ENCODE data around the gene METRN. TPM values are rescaled to one million over a fixed set of nuclear protein-coding genes. Genes with fewer than 3 reads are reported as not detected.

METRN gene
- total RNA-seq, 4 donors from 2014 or later: 56.5 to 143 (median 78.0) TPM

- DNase-seq (ENCODE audit: extremely low spot score): no peak
- H3K27ac ChIP-seq (replicated peaks in 1 of 4): peak overlapping the region; percentile 86 to 92 (median 90)
- 45% methylated on average over 6 of the region's 50 CpGs for WGBS
- H3K4me3 ChIP-seq: peak overlapping the region; percentile 81 to 99 (median 94)
- TF ChIP-seq EP300 (IDR thresholded peaks at IDR 0.05): no peak
- no peak for TF ChIP-seq POLR2AphosphoS5 (IDR thresholded peaks at IDR 0.05)
- intact Hi-C loops (cut with DNase I): no loop called here
- peaks cover 15 to 28% (median 24%) of the 10 kb centered on the region in 4 donors for H3K4me1 ChIP-seq
- H3K36me3 ChIP-seq: peaks cover 41 to 49% (median 47%) of the 10 kb centered on the region in 4 donors
- no peaks in the 10 kb centered on the region for H3K27me3 ChIP-seq
- no peaks in the 10 kb centered on the region for H3K9me3 ChIP-seq
These were observed 46.3 kb upstream of the METRN start for GRCh38 chr16:668519-669171.

GRCh38 chr16:669666-670065 is 45.3 kb upstream of the METRN start:
- 92% methylated on average over 5 of the region's 13 CpGs for WGBS
- intact Hi-C loops (cut with DNase I): no loop called here
- TF ChIP-seq POLR2AphosphoS5 (IDR thresholded peaks at IDR 0.05) (no peak), POLR2A (IDR thresholded peaks at IDR 0.05; ENCODE audit: low read depth) (no peak), EP300 (IDR thresholded peaks at IDR 0.05) (no peak), CTCF (IDR thresholded peaks at IDR 0.05) (no peak)

GRCh38 chr16:670485-671352 is 44.2 kb upstream of the METRN start:
- intact Hi-C loops (cut with DNase I): no loop called here
- H3K9me3 ChIP-seq: no peaks in the 10 kb centered on the region
- DNase-seq (ENCODE audit: extremely low spot score): no peak
- no peaks in the 10 kb centered on the region for H3K27me3 ChIP-seq
- TF ChIP-seq POLR2AphosphoS5 (IDR thresholded peaks at IDR 0.05): no peak
- peaks cover 42 to 56% (median 50%) of the 10 kb centered on the region in 4 donors for H3K36me3 ChIP-seq
- H3K27ac ChIP-seq (replicated peaks in 1 of 4): no peak overlapping the region
- H3K4me1 ChIP-seq: peaks cover 23 to 45% (median 37%) of the 10 kb centered on the region in 4 donors
- H3K4me3 ChIP-seq: no peak overlapping the region
- 94% methylated on average over 37 of the region's 52 CpGs for WGBS

More at GRCh38 chr16:669666-670065, 45.3 kb upstream of the METRN start:
- Histone ChIP-seq H3K4me1 (peaks cover 15 to 34% (median 26%) of the 10 kb centered on the region in 4 donors), H3K9me3 (no peaks in the 10 kb centered on the region), H3K27me3 (no peaks in the 10 kb centered on the region), H3K27ac (replicated peaks in 1 of 4) (no peak overlapping the region), H3K4me3 (no peak overlapping the region), H3K36me3 (peaks cover 42 to 56% (median 50%) of the 10 kb centered on the region in 4 donors)
- no peak for DNase-seq (ENCODE audit: extremely low spot score)

- Histone ChIP-seq H3K4me1 (peaks cover 26 to 53% (median 45%) of the 10 kb centered on the region in 4 donors), H3K27ac (replicated peaks in 1 of 4) (no peak overlapping the region), H3K4me3 (no peak overlapping the region), H3K27me3 (peaks cover 0 to 5% (median 0%) of the 10 kb centered on the region in 4 donors), H3K36me3 (peaks cover 42 to 56% (median 50%) of the 10 kb centered on the region in 4 donors), H3K9me3 (no peaks in the 10 kb centered on the region)
- TF ChIP-seq EP300 (IDR thresholded peaks at IDR 0.05): no peak
- TF ChIP-seq CTCF (IDR thresholded peaks at IDR 0.05): no peak
- TF ChIP-seq POLR2A (IDR thresholded peaks at IDR 0.05; ENCODE audit: low read depth): no peak
- TF ChIP-seq POLR2AphosphoS5 (IDR thresholded peaks at IDR 0.05): no peak
- DNase-seq (ENCODE audit: extremely low spot score): no peak
- intact Hi-C loops (cut with DNase I): no loop called here
- WGBS: 85% methylated on average over 12 of the region's 40 CpGs
These were observed 43.4 kb upstream of the METRN start for GRCh38 chr16:671353-672131.

- no peak for TF ChIP-seq POLR2AphosphoS5 (IDR thresholded peaks at IDR 0.05)
- TF ChIP-seq POLR2A (IDR thresholded peaks at IDR 0.05; ENCODE audit: low read depth): no peak
- TF ChIP-seq CTCF (IDR thresholded peaks at IDR 0.05): no peak
- no peak for TF ChIP-seq EP300 (IDR thresholded peaks at IDR 0.05)
These were observed 42.5 kb upstream of the METRN start for GRCh38 chr16:672371-672770.

More at GRCh38 chr16:672371-672770, 42.5 kb upstream of the METRN start:
- Histone ChIP-seq H3K27ac (replicated peaks in 1 of 4) (no peak overlapping the region), H3K36me3 (peaks cover 42 to 56% (median 50%) of the 10 kb centered on the region in 4 donors), H3K4me1 (peaks cover 23 to 50% (median 41%) of the 10 kb centered on the region in 4 donors), H3K4me3 (no peak overlapping the region), H3K27me3 (peaks cover 0 to 5% (median 0%) of the 10 kb centered on the region in 4 donors), H3K9me3 (no peaks in the 10 kb centered on the region)
- no peak for DNase-seq (ENCODE audit: extremely low spot score)
- intact Hi-C loops (cut with DNase I): no loop called here
- WGBS: 93% methylated on average over 7 of the region's 19 CpGs

Data from esophagus muscularis mucosa (tissue), 4 donors.